Spinal cord (tissue), 10 donors: ENCODE data around the gene PPP6R3. TPM values are rescaled to one million over a fixed set of nuclear protein-coding genes. Genes with fewer than 3 reads are reported as not detected.

Source experiments
- DNase-seq, 6 donors: peaks; one replicate each; pipeline versions ENCODE4 v3.0.0 to v3.0.0-alpha.2; 2013 to 2015; ENCODE audit warnings: low spot score in 6 of 6, low read depth in 4 of 6
- H3K27ac ChIP-seq: one replicate; pipeline ENCODE4 v1.5.1; 2013; ENCODE audit warnings: low read depth, low read length, control low read depth
- H3K27me3 ChIP-seq: one replicate; pipeline ENCODE4 v1.6.1; 2013; ENCODE audit warnings: low read length; ENCODE audit not compliant: control insufficient read depth, insufficient read depth
- H3K36me3 ChIP-seq: one replicate; pipeline ENCODE4 v1.6.1; 2013; ENCODE audit warnings: low read length; ENCODE audit not compliant: control insufficient read depth, insufficient read depth
- H3K4me1 ChIP-seq: one replicate; pipeline ENCODE4 v1.6.1; 2013; ENCODE audit warnings: low read length; ENCODE audit not compliant: control insufficient read depth, insufficient read depth
- H3K4me3 ChIP-seq: one replicate; pipeline ENCODE4 v1.5.1; 2013; ENCODE audit warnings: low read depth, low read length, control low read depth
- H3K9me3 ChIP-seq: one replicate; pipeline ENCODE4 v1.6.1; 2013; ENCODE audit warnings: low read length; ENCODE audit not compliant: control insufficient read depth, insufficient read depth
- WGBS: methylation state at CpG from one replicate; pipeline ENCODE4 v1.1.5; 2013; ENCODE audit warnings: missing lambda C conversion rate; ENCODE audit not compliant: insufficient coverage; 5-methylcytosine and 5-hydroxymethylcytosine counted together
- polyA plus RNA-seq, 2 donors: library from polyadenylated mRNA; unstranded; fragments of 120-200 nt; gene quantifications; one replicate each; pipeline ENCODE4 v1.2.1, GENCODE V29; 2013; ENCODE audit not compliant: insufficient read length in 2 of 2
- total RNA-seq, 2 donors: library from RNA; depleted of rRNA in 1 of 2; stranded (reverse); fragments of 120-200 nt in 1 of 2; fragments of >200 nt in 1 of 2; gene quantifications; one replicate each; pipeline versions ENCODE4 v1.2.3 to v1.2.4, GENCODE V29; 2013 to 2014
- donor health status: healthy.

PPP6R3 gene
- total and polyA plus RNA-seq, 4 donors: 62.4 to 154 (median 94.0) TPM

DNA sequence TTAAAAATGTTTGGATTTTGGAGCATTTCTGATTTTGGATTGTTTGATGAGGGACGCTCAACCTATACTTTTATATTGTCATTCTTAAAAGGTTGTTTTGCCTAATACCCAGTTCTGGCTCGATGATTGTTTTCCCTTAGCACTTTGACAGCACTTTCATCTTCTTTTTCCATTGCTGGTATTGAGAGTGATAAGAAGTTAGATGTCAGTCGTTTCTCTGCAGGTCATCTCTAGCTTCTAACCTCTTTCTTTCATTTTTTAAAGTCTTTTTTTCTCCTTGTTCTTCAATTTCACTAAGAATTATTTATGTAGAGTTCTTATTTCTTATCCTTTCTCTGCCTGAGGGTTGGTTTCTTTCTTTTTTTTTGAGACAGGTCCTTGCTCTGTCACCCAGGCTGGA lies 18.8 kb downstream of the PPP6R3 start:
- no peaks in the 10 kb centered on the region for H3K9me3 ChIP-seq
- H3K27ac ChIP-seq: no peak overlapping the region
- H3K27me3 ChIP-seq: no peaks in the 10 kb centered on the region
- no peak for DNase-seq
- H3K4me3 ChIP-seq: no peak overlapping the region
- no peaks in the 10 kb centered on the region for H3K4me1 ChIP-seq
- peaks cover 4% of the 10 kb centered on the region for H3K36me3 ChIP-seq
- no CpG with 5 or more reads among the region's 3 CpGs for WGBS

GRCh38 chr11:68480193-68480592 lies 19.6 kb downstream of the PPP6R3 start:
- H3K36me3 ChIP-seq: peaks cover 4% of the 10 kb centered on the region
- no peaks in the 10 kb centered on the region for H3K4me1 ChIP-seq
- H3K9me3 ChIP-seq: no peaks in the 10 kb centered on the region
- H3K4me3 ChIP-seq: no peak overlapping the region
- H3K27ac ChIP-seq: no peak overlapping the region
- H3K27me3 ChIP-seq: no peaks in the 10 kb centered on the region
- 92% methylated on average over 2 of the region's 2 CpGs for WGBS
- DNase-seq: no peak

DNA sequence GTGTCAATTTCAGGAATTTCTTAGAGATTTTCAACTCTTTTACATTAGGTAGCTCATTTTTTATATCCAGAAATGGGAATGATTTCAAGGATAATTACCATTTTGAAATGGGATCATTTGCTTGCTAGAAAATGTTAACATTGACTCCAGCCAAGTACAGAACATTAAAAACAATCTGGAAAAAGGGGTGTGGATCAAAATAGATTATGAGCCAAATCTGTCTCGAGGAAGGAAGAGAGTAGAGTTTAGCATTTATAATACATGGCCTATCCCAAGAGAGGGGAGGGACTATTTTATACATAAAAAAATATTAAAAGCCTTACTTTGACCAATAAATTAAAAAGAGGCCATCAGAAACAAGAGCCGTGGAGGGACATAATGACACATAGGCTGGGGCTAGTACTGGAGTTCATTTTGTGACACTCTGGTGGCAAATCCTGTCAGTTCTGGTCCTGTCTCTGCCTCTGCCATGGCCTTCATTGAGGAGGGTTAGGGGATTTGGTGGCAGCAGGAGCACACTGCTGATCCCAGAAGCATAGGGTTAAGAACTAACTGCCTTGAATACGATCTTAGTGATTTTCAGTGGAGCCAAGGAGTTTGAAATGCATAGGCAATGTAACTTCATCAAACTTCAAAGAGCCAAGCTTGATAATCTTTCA lies 20.4 kb downstream of the PPP6R3 start:
- H3K9me3 ChIP-seq: no peaks in the 10 kb centered on the region
- no peak for DNase-seq
- no peak overlapping the region for H3K4me3 ChIP-seq
- H3K4me1 ChIP-seq: no peaks in the 10 kb centered on the region
- 30% methylated on average over 2 of the region's 3 CpGs for WGBS
- no peak overlapping the region for H3K27ac ChIP-seq
- H3K36me3 ChIP-seq: peaks cover under 1% of the 10 kb centered on the region
- H3K27me3 ChIP-seq: no peaks in the 10 kb centered on the region

- WGBS: 100% methylated on average over 1 of the region's 6 CpGs
- H3K4me3 ChIP-seq: no peak overlapping the region
- no peak overlapping the region for H3K27ac ChIP-seq
- H3K36me3 ChIP-seq: no peaks in the 10 kb centered on the region
- no peaks in the 10 kb centered on the region for H3K27me3 ChIP-seq
- no peaks in the 10 kb centered on the region for H3K9me3 ChIP-seq
- DNase-seq: no peak
- H3K4me1 ChIP-seq: no peaks in the 10 kb centered on the region
Observed at GRCh38 chr11:68481579-68482240, 21.2 kb downstream of the PPP6R3 start.

DNA sequence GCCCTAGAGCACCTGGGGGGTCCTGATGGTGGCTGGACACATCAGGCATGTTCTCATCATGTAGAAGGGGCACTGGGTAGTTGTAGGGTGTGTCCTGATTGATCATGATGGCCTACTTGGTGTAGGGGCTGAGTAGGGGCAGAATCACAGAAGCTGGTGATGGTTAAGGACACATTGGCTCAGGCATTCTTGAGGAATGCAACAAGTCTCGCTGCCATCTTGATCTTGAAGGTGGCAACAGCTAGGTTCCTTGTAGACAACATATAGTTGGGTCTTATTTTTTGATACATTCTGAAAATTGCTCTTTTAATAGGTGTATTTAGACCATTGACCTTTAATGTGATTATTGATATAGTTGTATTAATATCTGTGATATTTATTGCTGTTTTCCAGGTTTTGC lies 28.1 kb downstream of the PPP6R3 start:
- Histone ChIP-seq H3K4me1 (no peaks in the 10 kb centered on the region), H3K9me3 (no peaks in the 10 kb centered on the region)
- 100% methylated on average over 1 of the region's 1 CpG for WGBS

DNA sequence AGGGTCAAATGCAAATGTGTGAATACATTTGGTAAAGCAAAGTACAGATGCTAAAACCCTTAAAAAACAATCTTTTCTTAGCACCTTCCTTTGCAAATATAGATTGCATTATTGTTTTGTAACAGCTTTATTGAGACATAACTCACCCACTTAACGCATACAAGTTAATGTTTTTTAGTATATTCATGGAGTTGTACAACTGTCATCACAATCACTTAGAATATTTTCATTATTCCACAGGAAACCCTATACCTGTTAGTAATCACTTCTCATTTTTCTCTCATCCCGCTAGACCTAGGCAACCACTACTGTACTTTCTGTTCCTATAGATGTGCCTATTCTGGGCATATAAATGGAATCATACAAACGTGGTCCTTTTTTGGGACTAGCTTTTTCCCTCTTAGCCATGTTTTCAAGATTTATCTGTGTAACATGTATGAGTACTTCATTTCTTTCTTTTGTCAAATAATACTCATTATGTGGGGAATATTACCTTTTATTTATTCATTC lies 34.7 kb downstream of the PPP6R3 start:
- no peak overlapping the region for H3K4me3 ChIP-seq
- no CpG with 5 or more reads among the region's 3 CpGs for WGBS

More for the DNA sequence above, 28.1 kb downstream of the PPP6R3 start:
- Histone ChIP-seq H3K36me3 (no peaks in the 10 kb centered on the region), H3K27ac (no peak overlapping the region), H3K27me3 (no peaks in the 10 kb centered on the region), H3K4me3 (no peak overlapping the region)
- no peak for DNase-seq

DNA sequence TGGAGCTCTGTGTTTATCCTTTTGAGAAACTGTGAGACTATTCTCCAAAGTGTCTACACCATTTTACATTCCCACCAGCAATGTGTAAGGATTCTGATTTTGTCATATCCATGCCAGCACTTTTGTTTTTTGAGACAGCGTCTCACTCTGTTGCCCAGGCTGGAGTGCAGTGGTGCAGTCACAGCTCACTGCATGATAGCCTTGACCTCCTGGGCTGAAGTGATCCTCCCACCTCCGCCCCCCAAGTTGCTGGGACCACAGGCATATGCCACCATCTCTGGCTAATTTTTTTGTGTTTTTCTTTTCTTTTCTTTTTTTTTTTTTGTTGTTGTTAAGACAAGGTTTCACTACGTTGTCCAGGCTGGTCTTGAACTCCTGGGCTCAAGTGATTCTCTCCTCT lies 35.3 kb downstream of the PPP6R3 start:
- no peak for DNase-seq
- WGBS: 100% methylated on average over 1 of the region's 3 CpGs
- Histone ChIP-seq H3K4me3 (no peak overlapping the region), H3K27me3 (no peaks in the 10 kb centered on the region), H3K27ac (no peak overlapping the region), H3K9me3 (no peaks in the 10 kb centered on the region), H3K36me3 (no peaks in the 10 kb centered on the region), H3K4me1 (peaks cover 6% of the 10 kb centered on the region)

More for the DNA sequence above, 34.7 kb downstream of the PPP6R3 start:
- Histone ChIP-seq H3K27ac (no peak overlapping the region), H3K4me1 (peaks cover 3% of the 10 kb centered on the region), H3K36me3 (no peaks in the 10 kb centered on the region), H3K27me3 (no peaks in the 10 kb centered on the region), H3K9me3 (no peaks in the 10 kb centered on the region)
- no peak for DNase-seq

DNA sequence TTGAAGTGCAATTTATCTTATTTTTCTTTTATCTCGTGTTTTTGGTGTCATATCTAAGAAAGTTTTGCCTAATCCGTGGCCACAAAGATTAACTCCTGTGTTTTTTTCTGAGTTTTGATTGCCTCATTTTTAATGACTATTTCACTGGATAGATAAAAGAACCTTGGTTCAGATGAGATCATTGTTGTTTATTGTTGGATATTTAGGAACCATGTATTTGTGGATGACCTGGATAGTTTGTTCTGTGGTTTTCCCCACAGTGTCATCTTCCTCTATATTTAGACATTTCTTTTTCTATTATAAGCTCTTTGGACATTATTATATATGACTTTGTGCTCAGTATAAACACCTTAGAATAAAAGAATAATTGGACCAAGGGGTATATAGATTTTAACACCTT lies 37.2 kb downstream of the PPP6R3 start:
- Histone ChIP-seq H3K27me3 (no peaks in the 10 kb centered on the region), H3K4me1 (peaks cover 7% of the 10 kb centered on the region), H3K36me3 (no peaks in the 10 kb centered on the region), H3K9me3 (no peaks in the 10 kb centered on the region), H3K4me3 (no peak overlapping the region), H3K27ac (no peak overlapping the region)
- WGBS: no CpG with 5 or more reads among the region's 2 CpGs
- no peak for DNase-seq

GRCh38 chr11:68498321-68498720 lies 37.8 kb downstream of the PPP6R3 start:
- no peak for DNase-seq
- Histone ChIP-seq H3K4me1 (peaks cover 12% of the 10 kb centered on the region), H3K27ac (no peak overlapping the region), H3K36me3 (no peaks in the 10 kb centered on the region), H3K4me3 (no peak overlapping the region), H3K9me3 (no peaks in the 10 kb centered on the region), H3K27me3 (no peaks in the 10 kb centered on the region)
- WGBS: 50% methylated on average over 1 of the region's 2 CpGs
